Nephron (organoid): Measurements from ENCODE around the gene TRNT1.

Experiments used
- H3K27ac Mint-ChIP-seq, 3 experiments: 2 replicates each; pipeline ENCODE4 v1.8.0; 2020; ENCODE audit warnings: mixed read lengths in 3 of 3, mild to moderate bottlenecking in 2 of 3, moderate library complexity in 1 of 3
- H3K27me3 Mint-ChIP-seq: 2 replicates; pipeline ENCODE4 v1.8.0; 2021; ENCODE audit warnings: low read depth, mild to moderate bottlenecking, moderate library complexity, mixed read lengths
- H3K36me3 Mint-ChIP-seq: 2 replicates; pipeline ENCODE4 v1.8.0; 2020; ENCODE audit warnings: low read depth, mixed read lengths
- H3K4me1 Mint-ChIP-seq: 2 replicates; pipeline ENCODE4 v1.8.0; 2020; ENCODE audit warnings: mixed read lengths
- H3K4me3 Mint-ChIP-seq, 3 experiments: 2 replicates each; pipeline ENCODE4 v1.8.0; 2020; ENCODE audit warnings: mild to moderate bottlenecking in 3 of 3, mixed read lengths in 3 of 3, moderate library complexity in 2 of 3
- H3K9me3 Mint-ChIP-seq: 2 replicates; pipeline ENCODE4 v1.8.0; 2020; ENCODE audit warnings: mixed read lengths
- CTCF ChIP-seq, 3 experiments: fragments of 200-600 bp; sonication (generic); IDR thresholded peaks; one replicate each; pipeline ENCODE4 v1.5.0; 2021; ENCODE audit warnings: antibody characterized with exemption in 3 of 3; ENCODE audit not compliant: unreplicated experiment in 3 of 3

Gene TRNT1

GRCh38 chr3:3154879-3155610, 28.3 kb downstream of the TRNT1 start:
- Mint-ChIP-seq H3K4me3 (no peak overlapping the region), H3K27ac (no peak overlapping the region), H3K4me1 (no peaks in the 10 kb centered on the region), H3K27me3 (no peaks in the 10 kb centered on the region), H3K9me3 (no peaks in the 10 kb centered on the region), H3K36me3 (peaks cover 71% of the 10 kb centered on the region)
- TF ChIP-seq CTCF (IDR thresholded peaks at IDR 0.05; ENCODE audit: unreplicated experiment in 3 of 3) = no peak

DNA sequence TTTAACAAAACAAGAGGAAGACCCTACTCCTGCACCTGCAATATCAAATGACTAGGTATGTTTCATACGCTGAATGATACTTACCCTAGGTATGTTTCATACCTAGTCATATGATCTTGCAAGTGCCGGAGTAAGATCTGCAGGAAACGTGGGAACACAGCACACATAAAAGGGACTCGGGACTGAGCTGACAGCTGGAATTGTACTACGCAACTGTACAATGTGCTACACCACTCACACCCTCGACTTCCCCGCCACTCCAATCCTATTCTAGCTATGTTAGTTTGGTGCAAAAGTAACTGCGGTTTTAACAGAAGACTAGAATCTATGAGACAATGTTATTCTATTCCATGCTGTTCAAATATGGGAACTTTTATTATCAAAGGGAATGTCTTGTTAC, 30.7 kb downstream of the TRNT1 start:
- H3K36me3 Mint-ChIP-seq = peaks cover 68% of the 10 kb centered on the region
- no peaks in the 10 kb centered on the region for H3K4me1 Mint-ChIP-seq
- H3K9me3 Mint-ChIP-seq = no peaks in the 10 kb centered on the region

GRCh38 chr3:3160826-3161225, 34.1 kb downstream of the TRNT1 start:
- Mint-ChIP-seq H3K4me1 (no peaks in the 10 kb centered on the region), H3K27ac (no peak overlapping the region), H3K27me3 (no peaks in the 10 kb centered on the region), H3K9me3 (peaks cover 9% of the 10 kb centered on the region), H3K4me3 (no peak overlapping the region), H3K36me3 (peaks cover 75% of the 10 kb centered on the region)
- no peak for TF ChIP-seq CTCF (IDR thresholded peaks at IDR 0.05; ENCODE audit: unreplicated experiment in 3 of 3)

More for the DNA sequence above, 30.7 kb downstream of the TRNT1 start:
- no peak overlapping the region for H3K27ac Mint-ChIP-seq
- no peak overlapping the region for H3K4me3 Mint-ChIP-seq
- no peaks in the 10 kb centered on the region for H3K27me3 Mint-ChIP-seq
- no peak for TF ChIP-seq CTCF (IDR thresholded peaks at IDR 0.05; ENCODE audit: unreplicated experiment in 3 of 3)

- no peaks in the 10 kb centered on the region for H3K4me1 Mint-ChIP-seq
- peaks cover 68% of the 10 kb centered on the region for H3K36me3 Mint-ChIP-seq
- peaks cover 19% of the 10 kb centered on the region for H3K9me3 Mint-ChIP-seq
- no peak overlapping the region for H3K27ac Mint-ChIP-seq
- no peak overlapping the region for H3K4me3 Mint-ChIP-seq
- TF ChIP-seq CTCF (IDR thresholded peaks at IDR 0.05; ENCODE audit: unreplicated experiment in 3 of 3) = no peak
- H3K27me3 Mint-ChIP-seq = no peaks in the 10 kb centered on the region
Measured at GRCh38 chr3:3165241-3165640, 38.5 kb downstream of the TRNT1 start.

- Mint-ChIP-seq H3K9me3 (peaks cover 19% of the 10 kb centered on the region), H3K4me1 (no peaks in the 10 kb centered on the region), H3K4me3 (no peak overlapping the region), H3K27me3 (no peaks in the 10 kb centered on the region), H3K27ac (no peak overlapping the region), H3K36me3 (peaks cover 65% of the 10 kb centered on the region)
- TF ChIP-seq CTCF (IDR thresholded peaks at IDR 0.05; ENCODE audit: unreplicated experiment in 3 of 3) = no peak
Measured at GRCh38 chr3:3165650-3166049, 38.9 kb downstream of the TRNT1 start.

DNA sequence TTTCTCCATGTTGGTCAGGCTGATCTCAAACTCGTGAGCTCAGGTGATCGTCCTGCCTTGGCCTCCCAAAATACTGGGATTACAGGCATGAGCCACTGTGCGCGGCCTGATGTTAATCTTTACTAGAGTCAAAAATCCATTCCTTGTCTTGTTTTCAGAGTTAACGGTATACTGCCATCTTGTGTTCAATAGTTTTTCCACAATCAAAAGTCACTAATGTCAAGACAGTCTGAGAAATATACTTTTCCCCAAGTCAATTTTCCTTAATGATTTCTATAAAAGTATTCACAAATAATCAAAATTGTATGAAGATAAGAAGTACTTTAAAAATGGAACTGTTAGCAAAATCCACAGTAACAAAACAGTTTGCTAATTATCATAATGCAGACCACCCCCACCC, 44.3 kb downstream of the TRNT1 start:
- no peak overlapping the region for H3K27ac Mint-ChIP-seq
- peaks cover 8% of the 10 kb centered on the region for H3K9me3 Mint-ChIP-seq
- peaks cover 51% of the 10 kb centered on the region for H3K36me3 Mint-ChIP-seq
- no peak overlapping the region for H3K4me3 Mint-ChIP-seq
- TF ChIP-seq CTCF (IDR thresholded peaks at IDR 0.05; ENCODE audit: unreplicated experiment in 3 of 3) = peak in 2 of 3 experiments; percentile 31 to 41
- H3K27me3 Mint-ChIP-seq = no peaks in the 10 kb centered on the region
- H3K4me1 Mint-ChIP-seq = peaks cover 2% of the 10 kb centered on the region
